HG02798 (cell line): Measurements from ENCODE around the gene PLGLB2.
"Not testable (repeated sequence)": the region's sequence is repeated elsewhere in the genome, so short reads cannot be mapped to it uniquely, and the experiment has no call there.

Experiments used
- ATAC-seq: cut with Tn5 transposase; IDR thresholded peaks from one replicate; pipeline ENCODE4 v1.9.1; 2021; ENCODE audit warnings: mild to moderate bottlenecking; ENCODE audit not compliant: unreplicated experiment, poor library complexity

PLGLB2 gene

GRCh38 chr2:87747791-87748190 is at the start of gene PLGLB2:
Gene PLGLB2 (plus strand): TSS chr2:87748087. CDS start chr2:87748154, 67 bp downstream.
- ATAC-seq = not testable (repeated sequence)

- ATAC-seq = not testable (repeated sequence)
These were observed 43.1 kb upstream of the PLGLB2 start for GRCh38 chr2:87704572-87705323.

- ATAC-seq = peak; percentile 79
These were observed 39.5 kb upstream of the PLGLB2 start for GRCh38 chr2:87708368-87708767.

- not testable (repeated sequence) for ATAC-seq
These were observed 19.8 kb upstream of the PLGLB2 start for GRCh38 chr2:87727940-87728599.

GRCh38 chr2:87740928-87741327 is 7.0 kb upstream of the PLGLB2 start:
- ATAC-seq = not testable (repeated sequence)

GRCh38 chr2:87742393-87743108 is 5.3 kb upstream of the PLGLB2 start:
- ATAC-seq = not testable (repeated sequence)

GRCh38 chr2:87743638-87744037 is 4.2 kb upstream of the PLGLB2 start:
- not testable (repeated sequence) for ATAC-seq

- ATAC-seq = not testable (repeated sequence)
These were observed 2.4 kb upstream of the PLGLB2 start for GRCh38 chr2:87745353-87745951.

GRCh38 chr2:87748524-87748923 is 637 bp downstream of the PLGLB2 start:
- ATAC-seq = not testable (repeated sequence)

- ATAC-seq = not testable (repeated sequence)
These were observed 2.7 kb downstream of the PLGLB2 start for GRCh38 chr2:87750560-87750959.

GRCh38 chr2:87754759-87755158 is 6.9 kb downstream of the PLGLB2 start:
- not testable (repeated sequence) for ATAC-seq
